GM12892 (cell line): ENCODE measurements around the gene ASCC1.

Source experiments
- DNase-seq: peaks from one replicate; pipeline ENCODE4 v3.0.0; 2011; ENCODE audit not compliant: insufficient read length
- FAIRE-seq: peaks from 2 replicates; lab custom pipeline; 2011; peaks lifted over from hg19 to GRCh38; lab: Jason Lieb, UNC
- POLR2A ChIP-seq: IDR thresholded peaks from 2 replicates; pipeline ENCODE4 v1.6.1; 2011; ENCODE audit warnings: low read depth, low read length, control low read depth
- POLR2AphosphoS5 ChIP-seq: IDR thresholded peaks from 2 replicates; pipeline ENCODE4 v1.6.1; 2011; ENCODE audit warnings: low read depth, low read length, control low read depth
- TAF1 ChIP-seq: IDR thresholded peaks from 2 replicates; pipeline ENCODE4 v1.6.1; 2011; ENCODE audit warnings: low read depth, mild to moderate bottlenecking, control low read depth, low read length, borderline replicate concordance

Gene ASCC1

DNA sequence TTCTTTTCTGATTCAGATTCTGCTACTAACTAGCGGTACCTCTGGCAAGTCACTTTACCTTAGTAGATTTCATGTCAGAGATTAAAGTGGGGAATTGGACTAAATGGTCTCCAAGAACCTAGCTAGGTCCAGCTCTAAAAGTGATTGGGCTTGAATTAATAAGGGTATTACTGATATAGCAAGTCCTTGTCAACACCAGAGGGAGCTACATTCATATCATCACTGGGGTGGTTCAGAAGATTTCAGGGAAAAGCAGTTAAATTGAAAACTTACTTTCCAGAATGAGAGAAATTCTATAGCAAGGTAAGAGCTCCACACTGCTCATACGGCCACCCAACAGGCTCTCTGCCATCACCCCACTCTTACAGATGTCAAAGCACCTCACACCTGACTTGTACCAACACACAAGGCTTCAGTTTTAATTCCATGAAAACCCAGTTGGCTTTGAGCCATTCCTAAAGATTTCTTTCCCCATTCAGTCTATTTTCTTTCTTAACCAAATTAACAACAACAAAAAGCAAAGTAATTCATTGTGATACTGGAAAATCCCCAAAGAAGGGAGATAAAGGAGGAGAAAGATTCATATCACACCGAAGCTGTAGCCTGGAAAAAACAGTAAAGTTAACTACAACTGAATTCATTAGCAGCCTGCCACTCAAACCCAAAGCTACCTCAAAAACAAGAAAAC, 89.7 kb downstream of the ASCC1 start:
- no peak for DNase-seq
- no peak for TF ChIP-seq TAF1
- no peak for TF ChIP-seq POLR2AphosphoS5
- TF ChIP-seq POLR2A: no peak
- FAIRE-seq: no peak

DNA sequence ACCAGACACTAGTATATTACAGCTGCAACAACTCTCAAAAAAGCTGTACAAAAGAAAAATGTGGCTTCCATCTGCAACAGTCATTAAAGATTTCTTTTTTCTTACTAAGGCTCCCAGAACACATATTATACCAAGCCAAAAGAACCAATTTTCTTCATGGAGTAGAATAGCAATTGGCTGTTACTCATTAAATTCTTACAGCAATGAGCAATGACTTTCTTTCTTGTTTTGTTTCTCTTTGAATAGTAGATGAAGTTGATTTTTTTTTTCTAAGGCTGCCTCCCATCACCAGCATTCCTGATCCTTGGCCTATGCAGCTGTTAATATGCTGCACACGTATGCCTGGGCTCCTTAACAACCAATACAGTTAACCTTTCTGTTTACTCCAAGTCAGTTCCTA, 91.1 kb downstream of the ASCC1 start:
- FAIRE-seq (no peak), DNase-seq (no peak)
- no peak for TF ChIP-seq TAF1
- no peak for TF ChIP-seq POLR2AphosphoS5
- TF ChIP-seq POLR2A: no peak

DNA sequence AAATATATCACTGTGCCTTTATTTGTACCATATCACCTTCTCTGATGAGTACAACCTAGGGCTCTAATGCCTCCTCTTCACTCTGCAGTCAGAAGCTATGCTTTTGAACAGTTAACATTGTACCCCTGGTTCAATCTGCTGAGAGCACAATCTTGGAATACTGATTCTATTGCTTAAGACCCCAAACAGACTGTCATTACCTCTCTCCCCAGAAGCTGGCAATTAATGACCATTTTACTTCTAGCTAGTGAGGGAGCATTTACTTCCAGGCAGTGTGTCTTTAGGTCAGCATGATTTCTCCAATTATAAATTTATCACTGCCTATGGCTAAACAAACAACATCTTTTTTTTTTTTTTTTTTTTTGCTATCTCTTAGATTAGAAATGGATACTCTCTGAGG, 91.7 kb downstream of the ASCC1 start:
- FAIRE-seq: no peak
- no peak for DNase-seq
- TF ChIP-seq POLR2AphosphoS5 (no peak), TAF1 (no peak), POLR2A (no peak)

DNA sequence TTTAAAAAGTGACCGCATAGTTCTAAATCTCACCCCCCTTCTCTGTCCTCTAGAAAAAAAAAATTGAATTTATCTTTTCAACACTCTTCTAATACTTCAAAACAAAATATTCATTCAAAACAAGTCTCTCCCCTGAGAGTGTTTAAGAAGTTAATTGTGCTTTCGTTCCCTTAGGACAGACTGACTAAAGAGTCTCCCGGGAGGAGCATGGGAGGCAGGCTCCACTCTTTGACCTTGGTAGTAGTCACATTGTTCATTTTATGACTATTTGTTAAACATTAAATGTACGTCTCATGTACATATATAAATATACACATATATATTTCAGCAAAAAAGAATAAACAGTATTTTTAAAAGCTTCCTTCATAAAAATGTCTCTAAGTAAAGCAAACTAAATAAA, 92.5 kb downstream of the ASCC1 start:
- no peak for FAIRE-seq
- no peak for DNase-seq
- no peak for TF ChIP-seq POLR2A
- TF ChIP-seq TAF1: no peak
- no peak for TF ChIP-seq POLR2AphosphoS5

DNA sequence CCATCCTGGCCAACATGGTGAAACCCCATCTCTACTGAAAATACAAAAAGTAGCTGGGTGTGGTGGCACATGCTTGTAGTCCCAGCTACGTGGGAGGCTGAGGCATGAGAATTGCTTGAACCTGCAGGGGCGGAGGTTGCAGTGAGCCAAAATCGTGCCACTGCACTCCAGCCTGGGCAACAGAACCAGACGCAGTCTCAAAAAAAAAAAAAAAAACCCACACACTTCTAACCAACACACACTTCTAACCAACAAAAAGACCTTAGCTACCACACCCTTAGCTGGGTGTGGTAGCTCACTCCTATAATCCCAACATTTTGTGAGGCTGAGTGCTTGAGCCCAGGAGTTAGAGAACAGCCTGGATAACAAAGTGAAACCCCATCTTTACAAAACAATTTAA, 93.9 kb downstream of the ASCC1 start:
- TF ChIP-seq POLR2AphosphoS5: no peak
- TF ChIP-seq TAF1: no peak
- TF ChIP-seq POLR2A: no peak
- DNase-seq (no peak), FAIRE-seq (no peak)

DNA sequence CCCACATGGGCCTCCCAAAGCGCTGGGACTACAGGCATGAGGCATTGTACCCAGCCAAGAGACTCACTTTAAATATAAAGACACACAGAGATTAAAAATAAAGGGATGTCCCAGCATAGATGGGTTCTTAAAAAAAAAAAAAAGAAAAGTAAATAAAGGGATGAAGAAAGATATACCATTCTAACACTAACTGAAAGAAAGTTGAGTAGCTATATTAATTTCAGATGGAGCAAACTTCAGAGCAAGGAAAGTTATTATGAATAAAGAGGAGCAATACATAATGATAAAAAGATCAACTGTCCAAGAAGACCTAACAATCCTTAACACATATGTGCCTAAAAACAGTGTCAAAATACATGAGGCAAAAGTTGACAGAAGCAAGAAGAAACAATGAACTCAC, 94.7 kb downstream of the ASCC1 start:
- FAIRE-seq (no peak), DNase-seq (no peak)
- TF ChIP-seq POLR2A (no peak), POLR2AphosphoS5 (no peak), TAF1 (no peak)

DNA sequence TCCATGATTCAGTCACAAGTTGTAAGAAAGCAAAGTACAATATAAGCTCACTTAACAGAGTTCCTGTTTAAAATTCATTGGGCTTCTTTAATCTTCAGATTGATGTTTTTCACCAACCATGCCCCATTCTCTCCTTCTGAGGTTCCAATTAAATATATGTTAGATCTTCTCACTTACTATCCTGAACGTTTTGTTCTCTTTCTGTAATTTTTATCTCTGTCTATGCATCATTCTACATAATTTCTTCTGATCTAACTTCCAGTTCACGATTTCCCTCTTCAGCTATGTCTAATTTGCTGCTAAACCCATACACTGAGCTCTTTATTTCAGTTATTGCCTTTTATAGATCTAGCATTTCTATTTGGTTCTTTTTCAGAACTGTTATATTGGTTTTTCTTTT, 99.7 kb downstream of the ASCC1 start:
- TF ChIP-seq POLR2AphosphoS5: no peak
- no peak for TF ChIP-seq POLR2A
- no peak for TF ChIP-seq TAF1
- no peak for FAIRE-seq

DNA sequence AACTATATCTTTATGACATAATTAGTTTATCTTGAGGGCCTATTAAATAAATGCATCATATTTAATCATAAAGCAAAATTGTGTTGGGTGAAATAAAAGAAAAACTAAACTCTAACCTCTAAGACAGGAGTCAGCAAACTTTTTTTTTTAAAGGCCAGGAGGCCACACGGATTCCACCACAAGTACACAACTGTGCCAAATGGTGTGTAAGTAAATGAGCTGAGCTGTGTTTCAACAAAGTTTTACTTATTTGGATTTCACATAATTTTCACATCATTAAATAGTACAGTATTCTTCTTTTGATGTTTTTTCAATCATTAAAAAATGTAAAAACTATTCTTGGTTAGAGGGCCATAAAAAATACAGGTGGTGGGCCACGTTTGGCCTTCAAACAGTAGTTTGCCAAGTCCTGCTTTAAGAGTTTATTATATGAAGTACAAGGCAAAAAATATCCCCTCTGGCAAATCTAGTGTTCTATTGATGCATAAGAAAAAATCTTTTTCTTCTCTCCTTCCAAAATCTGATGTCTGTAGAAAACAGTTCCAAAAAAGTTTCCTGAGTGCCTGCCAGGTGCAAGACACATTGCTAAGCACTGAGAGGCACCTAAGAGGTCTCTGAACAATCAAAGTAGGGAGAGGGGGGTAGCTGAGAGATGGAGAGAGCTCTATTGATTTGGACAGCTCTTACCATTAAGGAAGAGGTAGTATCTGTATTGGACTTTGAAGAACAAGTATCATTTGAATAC, 101.2 kb downstream of the ASCC1 start:
- DNase-seq (no peak), FAIRE-seq (no peak)
- TF ChIP-seq TAF1: no peak
- no peak for TF ChIP-seq POLR2A
- no peak for TF ChIP-seq POLR2AphosphoS5

More for the DNA sequence above, 99.7 kb downstream of the ASCC1 start:
- DNase-seq: no peak

DNA sequence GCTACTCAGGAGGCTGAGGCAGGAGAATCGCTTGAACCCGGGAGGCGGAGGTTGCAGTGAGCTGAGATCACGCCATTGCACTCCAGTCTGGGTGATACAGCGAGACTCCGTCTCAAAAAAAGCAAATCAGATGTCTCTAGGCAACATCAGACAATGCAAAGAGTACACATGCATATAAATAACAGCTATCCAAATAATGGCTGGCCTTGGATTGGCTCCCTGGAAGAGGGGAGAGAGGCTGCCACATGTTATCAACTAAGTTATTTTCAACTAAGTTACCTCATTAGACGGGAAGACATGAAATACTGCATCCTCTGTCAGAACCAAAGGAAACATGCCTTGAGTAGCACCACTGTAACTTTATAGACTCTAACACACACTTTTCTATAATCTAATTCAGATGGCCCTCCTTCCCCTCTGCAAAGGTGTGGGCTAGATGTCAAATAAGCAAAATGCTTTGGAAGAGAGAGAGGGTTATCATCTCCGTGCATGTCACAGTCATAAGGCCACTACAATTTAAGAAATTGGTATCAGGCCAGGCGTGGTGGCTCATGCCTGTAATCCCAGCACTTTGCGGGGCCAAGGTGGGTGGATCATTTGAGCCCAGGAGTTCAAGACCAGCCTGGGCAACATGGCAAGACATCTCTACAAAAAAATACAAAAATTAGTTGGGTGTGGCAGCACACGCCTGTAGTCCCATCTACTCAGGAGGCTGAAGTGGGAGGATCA, 105.2 kb downstream of the ASCC1 start:
- FAIRE-seq (no peak), DNase-seq (no peak)
- TF ChIP-seq POLR2AphosphoS5 (no peak), POLR2A (no peak), TAF1 (no peak)

DNA sequence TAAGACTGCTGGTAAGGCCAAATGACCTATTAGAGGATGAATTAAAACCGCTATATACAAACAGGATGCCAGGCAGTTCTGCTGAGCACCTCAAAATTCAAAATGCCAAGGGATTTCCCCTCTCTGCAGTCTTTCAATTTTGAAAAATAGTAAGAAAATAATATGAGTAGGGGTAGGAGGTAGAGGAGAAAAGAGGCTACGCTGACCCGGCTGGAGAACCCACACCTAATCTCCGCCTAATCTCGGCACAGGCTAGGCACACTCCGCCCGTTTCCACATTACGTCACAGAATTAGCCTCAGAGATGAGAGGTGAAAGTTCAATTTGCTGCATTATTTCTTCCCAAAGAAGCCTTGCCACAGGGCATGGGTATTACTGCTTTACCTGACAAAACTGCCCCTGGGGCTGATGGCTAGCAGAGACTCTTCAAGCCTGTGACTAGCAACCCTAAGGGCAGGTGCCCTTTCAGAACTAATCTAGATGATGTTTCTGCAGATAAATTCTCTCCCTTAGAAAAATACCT, 106.4 kb downstream of the ASCC1 start:
- TF ChIP-seq TAF1: no peak
- TF ChIP-seq POLR2A: no peak
- no peak for TF ChIP-seq POLR2AphosphoS5
- DNase-seq (no peak), FAIRE-seq (no peak)
